Measurements from ENCODE around the gene FAM162A. TPM values are rescaled to one million over a fixed set of nuclear protein-coding genes. Genes with fewer than 3 reads are reported as not detected.

The FAM162A gene
- total RNA-seq, 1 experiment from 2014 or later = 58.4 TPM

Other genes starting within 250 kb of the FAM162A start
- not detected in 2 replicates for gene CASR, start 200.5 kb upstream of the FAM162A start, total RNA-seq (2014; rRNA removed; shearing (Covaris generic))
- gene CSTA, start 58.9 kb upstream of the FAM162A start, total RNA-seq (2014; rRNA removed; shearing (Covaris generic)) = not detected in 2 replicates
- 72.6 and 93.7 TPM in 2 replicates for gene MIX23, start 951 bp upstream of the FAM162A start, total RNA-seq (2014; rRNA removed; shearing (Covaris generic))
- 1.5 and 3.5 TPM in 2 replicates for gene WDR5B, start 31.9 kb downstream of the FAM162A start, total RNA-seq (2014; rRNA removed; shearing (Covaris generic))
- 30.8 and 58.9 TPM in 2 replicates for gene KPNA1, start 130.8 kb downstream of the FAM162A start, total RNA-seq (2014; rRNA removed; shearing (Covaris generic))
- gene PARP9, start 180.1 kb downstream of the FAM162A start, total RNA-seq (2014; rRNA removed; shearing (Covaris generic)) = 3.8 and 4.1 TPM in 2 replicates
- 4.9 and 5.3 TPM in 2 replicates for gene DTX3L, start 180.2 kb downstream of the FAM162A start, total RNA-seq (2014; rRNA removed; shearing (Covaris generic))
- not detected in 2 replicates for gene PARP15, start 193.5 kb downstream of the FAM162A start, total RNA-seq (2014; rRNA removed; shearing (Covaris generic))

Data from G401 (cell line).